Hepatocyte (in vitro differentiated cells): Measurements from ENCODE around the gene RFX8.

ENCODE experiments used
- EZH2 ChIP-seq: fragments of 200-600 bp; sonication (generic); IDR thresholded peaks from 2 replicates; pipeline ENCODE4 v1.6.1; 2016; ENCODE audit warnings: antibody characterized with exemption, mild to moderate bottlenecking, borderline replicate concordance
- EZH2phosphoT487 ChIP-seq: fragments of 200-600 bp; sonication (generic); IDR thresholded peaks from one replicate; pipeline ENCODE4 v1.6.1; 2018; ENCODE audit warnings: antibody characterized with exemption, mild to moderate bottlenecking, low read depth, moderate library complexity; ENCODE audit not compliant: unreplicated experiment, severe bottlenecking
- TF ChIP-seq, protein P1 (sequence below): fragments of 200-600 bp; sonication (generic); IDR thresholded peaks from 2 replicates; pipeline ENCODE4 v1.5.1; 2016; ENCODE audit warnings: antibody characterized with exemption, mild to moderate bottlenecking; ENCODE audit not compliant: poor library complexity

- TF ChIP-seq, protein P1, sequence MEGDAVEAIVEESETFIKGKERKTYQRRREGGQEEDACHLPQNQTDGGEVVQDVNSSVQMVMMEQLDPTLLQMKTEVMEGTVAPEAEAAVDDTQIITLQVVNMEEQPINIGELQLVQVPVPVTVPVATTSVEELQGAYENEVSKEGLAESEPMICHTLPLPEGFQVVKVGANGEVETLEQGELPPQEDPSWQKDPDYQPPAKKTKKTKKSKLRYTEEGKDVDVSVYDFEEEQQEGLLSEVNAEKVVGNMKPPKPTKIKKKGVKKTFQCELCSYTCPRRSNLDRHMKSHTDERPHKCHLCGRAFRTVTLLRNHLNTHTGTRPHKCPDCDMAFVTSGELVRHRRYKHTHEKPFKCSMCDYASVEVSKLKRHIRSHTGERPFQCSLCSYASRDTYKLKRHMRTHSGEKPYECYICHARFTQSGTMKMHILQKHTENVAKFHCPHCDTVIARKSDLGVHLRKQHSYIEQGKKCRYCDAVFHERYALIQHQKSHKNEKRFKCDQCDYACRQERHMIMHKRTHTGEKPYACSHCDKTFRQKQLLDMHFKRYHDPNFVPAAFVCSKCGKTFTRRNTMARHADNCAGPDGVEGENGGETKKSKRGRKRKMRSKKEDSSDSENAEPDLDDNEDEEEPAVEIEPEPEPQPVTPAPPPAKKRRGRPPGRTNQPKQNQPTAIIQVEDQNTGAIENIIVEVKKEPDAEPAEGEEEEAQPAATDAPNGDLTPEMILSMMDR, result no peak
- TF ChIP-seq EZH2phosphoT487 (no peak), EZH2 (no peak)
Measured at GRCh38 chr2:101511381-101511780, 36.5 kb upstream of the RFX8 start.
